Measurements from ENCODE around the gene NCOR1. TPM values are rescaled to one million over a fixed set of nuclear protein-coding genes. Genes with fewer than 3 reads are reported as not detected.

Gene NCOR1
- total and polyA plus RNA-seq, 10 of the 15 experiments (the other 5 are each of a cell fraction or from before 2014, with no cell fraction given), result 34.5 to 135 (median 82.9) TPM

- no TSS peak for BruUV-seq (replicated peaks)
- POLR2A ChIA-PET, result interaction anchor here (0.7 kb wide), 1 partner anchor 279 kb away, joined by 4 read pairs; no protein-coding TSS in a partner anchor
Observed at GRCh38 chr17:16150251-16150856, 65.0 kb downstream of the NCOR1 start.

More at GRCh38 chr17:16150251-16150856, 65.0 kb downstream of the NCOR1 start:
- Histone ChIP-seq H3K4me2 (ENCODE audit: control insufficient read depth, insufficient read depth) (no peak overlapping the region), H3K27ac (ENCODE audit: control insufficient read depth, insufficient read depth) (no peak overlapping the region), H2AFZ (ENCODE audit: control insufficient read depth, low read depth, low read length) (no peak overlapping the region), H3K4me3 (no peak overlapping the region), H3K79me2 (ENCODE audit: control insufficient read depth, insufficient read depth, low read length) (no peaks in the 10 kb centered on the region), H3K9me3 (replicated peaks; ENCODE audit: control insufficient read depth, insufficient read depth, low read length) (no peaks in the 10 kb centered on the region; the same call in 1 of the 3 replicates), H4K20me1 (ENCODE audit: control insufficient read depth, insufficient read depth) (no peaks in the 10 kb centered on the region), H3K9ac (ENCODE audit: control insufficient read depth, insufficient read depth, low read length) (no peak overlapping the region), H3K4me1 (ENCODE audit: control insufficient read depth, insufficient read depth, low read length) (no peaks in the 10 kb centered on the region), H3K36me3 (ENCODE audit: control insufficient read depth in 2 of 2, insufficient read depth in 2 of 2, low read length in 1 of 2) (peaks cover 4 to 25% of the 10 kb centered on the region in 2 experiments), H3K27me3 (replicated peaks in 1 of 2; ENCODE audit: control insufficient read depth in 2 of 2, insufficient read depth in 2 of 2, low read length in 1 of 2) (no peaks in the 10 kb centered on the region)
- ChIA-PET CTCF (interaction anchor here (0.6 kb wide), 1 partner anchor 49 kb away, joined by 3 read pairs; no protein-coding TSS in a partner anchor), SMC1A (ENCODE audit: uncharacterized antibody, unreplicated experiment) (interaction anchor here (1.0 to 1.1 kb wide), 2 partner anchors 14 to 19 kb away, joined by 3 to 4 read pairs; no protein-coding TSS in a partner anchor), RAD21 (ENCODE audit: unreplicated experiment) (no interaction called here)
- in situ Hi-C loops (cut with MboI) (no loop called here), intact Hi-C loops (cut with micrococcal nuclease; ENCODE audit: unreplicated experiment) (no loop called here)
- TF ChIP-seq E2F8 (IDR thresholded peaks at IDR 0.05; ENCODE audit: low read depth, partially characterized antibody) (no peak), SKIL (IDR thresholded peaks at IDR 0.05; ENCODE audit: low read depth, poor library complexity, severe bottlenecking) (no peak), NR2C2 (IDR thresholded peaks at IDR 0.05; ENCODE audit: borderline replicate concordance, control insufficient read depth, insufficient read length, low read depth) (no peak), RAD51 (IDR thresholded peaks at IDR 0.05) (no peak), RBBP5 (conservative IDR thresholded peaks at IDR 0.05) (no peak), EED (IDR thresholded peaks at IDR 0.05; ENCODE audit: low read depth) (no peak), PAX8 (IDR thresholded peaks at IDR 0.05) (no peak), ETV6 (conservative IDR thresholded peaks at IDR 0.05 in 1 of 2, IDR thresholded peaks at IDR 0.05 in 1 of 2; ENCODE audit: borderline replicate concordance in 1 of 2, low read depth in 1 of 2) (no peak), NR2C1 (IDR thresholded peaks at IDR 0.05) (no peak), NFYB (IDR thresholded peaks at IDR 0.05; ENCODE audit: insufficient read depth, low read depth, low read length) (no peak), RELB (IDR thresholded peaks at IDR 0.05; ENCODE audit: low read depth) (no peak), FOXK2 (IDR thresholded peaks at IDR 0.05) (no peak), SRF (IDR thresholded peaks at IDR 0.05; ENCODE audit: low read depth in 2 of 2, low read length in 2 of 2) (no peak), RELA (IDR thresholded peaks at IDR 0.05; ENCODE audit: borderline replicate concordance, partially characterized antibody) (no peak), TAF1 (IDR thresholded peaks at IDR 0.05; ENCODE audit: borderline replicate concordance, low read depth, low read length) (no peak)
- TF ChIP-seq, protein P1, sequence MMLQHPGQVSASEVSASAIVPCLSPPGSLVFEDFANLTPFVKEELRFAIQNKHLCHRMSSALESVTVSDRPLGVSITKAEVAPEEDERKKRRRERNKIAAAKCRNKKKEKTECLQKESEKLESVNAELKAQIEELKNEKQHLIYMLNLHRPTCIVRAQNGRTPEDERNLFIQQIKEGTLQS (IDR thresholded peaks at IDR 0.05; ENCODE audit: borderline replicate concordance, extremely low read depth, low read depth, low read length), result no peak
- no peak for DNase-seq (ENCODE audit: low read depth, low spot score)
- 89% methylated on average over 4 of the region's 4 CpGs for WGBS (ENCODE audit: insufficient coverage, insufficient replicate concordance, low lambda C conversion rate, missing lambda C conversion rate)
- no peak for FAIRE-seq
- no peak for ATAC-seq

Data from GM12878 (cell line).